Endothelial cell of umbilical vein (primary cell): Measurements from ENCODE around the gene MAN1A2. TPM values are rescaled to one million over a fixed set of nuclear protein-coding genes. Genes with fewer than 3 reads are reported as not detected.
"Not testable (repeated sequence)": the region's sequence is repeated elsewhere in the genome, so short reads cannot be mapped to it uniquely, and the experiment has no call there.

Experiments
- BruUV-seq: library from RNA; stranded (reverse); fragments of 400-500 nt; replicated peaks from 2 replicates; lab custom pipeline; 2021; lab: Mats Ljungman, UMichigan
- CTCF ChIA-PET: fragments of 300-600, 350-600 bp; sonication (Branson Sonifier 250); formaldehyde crosslinking; loops from one replicate; lab custom pipeline; 2021; ENCODE audit warnings: antibody characterized with exemption, inconsistent platforms; lab: Charles Lee
- POLR2A ChIA-PET: fragments of 300-600, 350-600 bp; sonication (Branson Sonifier 250); formaldehyde crosslinking; loops from one replicate; lab custom pipeline; 2021; ENCODE audit warnings: antibody characterized with exemption, inconsistent platforms; lab: Charles Lee
- DNase-seq: peaks from one replicate; pipeline ENCODE4 v3.0.0-alpha.2; 2011; ENCODE audit warnings: low read depth, low spot score
- FAIRE-seq: peaks from 2 replicates; lab custom pipeline; 2011; peaks lifted over from hg19 to GRCh38; lab: Jason Lieb, UNC
- H2AFZ ChIP-seq: 2 replicates; pipeline ENCODE4 v1.6.0; 2012; ENCODE audit warnings: low read depth, low read length, control low read depth, inconsistent platforms
- H3K27ac ChIP-seq: 2 replicates; pipeline ENCODE4 v1.5.1; 2011; ENCODE audit warnings: low read depth, mild to moderate bottlenecking, control low read depth, low read length, moderate library complexity; ENCODE audit not compliant: insufficient read depth
- H3K27me3 ChIP-seq, 2 experiments: 2 replicates each; pipeline versions ENCODE4 v1.6.0 to v1.6.1; 2011; ENCODE audit warnings: low read length in 2 of 2, mixed read lengths in 1 of 2; ENCODE audit not compliant: control insufficient read depth in 2 of 2, insufficient read depth in 2 of 2
- H3K36me3 ChIP-seq, 2 experiments: 2 replicates in 1 of 2; 3 replicates in 1 of 2; pipeline ENCODE4 v1.5.1; 2011; ENCODE audit warnings: low read length in 2 of 2, mild to moderate bottlenecking in 1 of 2, moderate library complexity in 1 of 2; ENCODE audit not compliant: control insufficient read depth in 2 of 2, insufficient read depth in 2 of 2; ENCODE audit errors: extremely low read depth in 1 of 2
- H3K4me1 ChIP-seq: 3 replicates; pipeline ENCODE4 v1.5.1; 2011; ENCODE audit warnings: mild to moderate bottlenecking, low read length; ENCODE audit not compliant: control insufficient read depth, insufficient read depth; ENCODE audit errors: extremely low read depth
- H3K4me2 ChIP-seq: 2 replicates; pipeline ENCODE4 v1.6.1; 2011; ENCODE audit warnings: low read length, control low read depth, mixed read lengths; ENCODE audit not compliant: insufficient read depth
- H3K4me3 ChIP-seq, 3 experiments: fragments of 200-600 bp in 1 of 3; sonication (generic), shearing (Covaris generic) in 1 of 3; replicated peaks in 1 of 3; 2 replicates each; pipeline ENCODE4 v1.5.1; 2011 to 2016; ENCODE audit warnings: control low read depth in 3 of 3, low read length in 3 of 3, mild to moderate bottlenecking in 2 of 3, inconsistent platforms in 1 of 3, low read depth in 1 of 3, moderate library complexity in 1 of 3; ENCODE audit not compliant: insufficient read depth in 1 of 3
- H3K79me2 ChIP-seq: 2 replicates; pipeline ENCODE4 v1.6.0; 2012; ENCODE audit warnings: low read length, inconsistent platforms; ENCODE audit not compliant: control insufficient read depth, insufficient read depth
- H3K9ac ChIP-seq: replicated peaks from 2 replicates; pipeline ENCODE3; 2011; ENCODE audit warnings: low read length, control low read depth; ENCODE audit not compliant: insufficient read depth; ENCODE audit errors: extremely low read depth
- H3K9me1 ChIP-seq: replicated peaks from 3 replicates; pipeline ENCODE4 v1.6.0; 2011; ENCODE audit warnings: mild to moderate bottlenecking, low read length; ENCODE audit not compliant: control insufficient read depth, insufficient read depth; ENCODE audit errors: extremely low read depth
- H3K9me3 ChIP-seq: replicated peaks from 2 replicates; pipeline ENCODE4 v1.5.1; 2012; ENCODE audit warnings: low read length, inconsistent platforms; ENCODE audit not compliant: control insufficient read depth, insufficient read depth
- H4K20me1 ChIP-seq: replicated peaks from 2 replicates; pipeline ENCODE3; 2011; ENCODE audit warnings: mild to moderate bottlenecking, low read length; ENCODE audit not compliant: control insufficient read depth, insufficient read depth; ENCODE audit errors: extremely low read depth
- CTCF ChIP-seq, 2 donors: IDR thresholded peaks; 1 replicate in 1 of 2; 2 replicates in 1 of 2; pipeline ENCODE4 v1.5.1; 2011; ENCODE audit warnings: low read length in 2 of 2, mild to moderate bottlenecking in 2 of 2, moderate library complexity in 2 of 2, control low read depth in 1 of 2, inconsistent platforms in 1 of 2, low read depth in 1 of 2; ENCODE audit not compliant: insufficient read depth in 1 of 2; ENCODE audit errors: extremely low read depth in 1 of 2
- EZH2 ChIP-seq: IDR thresholded peaks from 2 replicates; pipeline ENCODE4 v1.6.1; 2012; ENCODE audit warnings: borderline replicate concordance, low read depth, mild to moderate bottlenecking, moderate library complexity, low read length, inconsistent platforms; ENCODE audit not compliant: severe bottlenecking
- FOS ChIP-seq: IDR thresholded peaks from 2 replicates; pipeline ENCODE4 v1.6.1; 2011; ENCODE audit warnings: mild to moderate bottlenecking, low read length, moderate library complexity, borderline replicate concordance; ENCODE audit not compliant: insufficient read depth
- GATA2 ChIP-seq: IDR thresholded peaks from 2 replicates; pipeline ENCODE4 v1.7.0; 2011; ENCODE audit warnings: low read depth, mild to moderate bottlenecking, moderate library complexity, mixed read lengths, low read length; ENCODE audit not compliant: insufficient read length, insufficient read depth
- JUN ChIP-seq: IDR thresholded peaks from 2 replicates; pipeline ENCODE4 v1.6.1; 2011; ENCODE audit warnings: borderline replicate concordance, low read depth; ENCODE audit not compliant: insufficient read length, insufficient read depth
- MYC ChIP-seq: IDR thresholded peaks from one replicate; pipeline ENCODE4 v1.6.1; 2011; ENCODE audit warnings: mild to moderate bottlenecking, low read depth, low read length
- POLR2A ChIP-seq: IDR thresholded peaks from 2 replicates; pipeline ENCODE4 v1.6.1; 2012; ENCODE audit warnings: low read depth, mild to moderate bottlenecking, control low read depth, low read length
- POLR2AphosphoS5 ChIP-seq: IDR thresholded peaks from 2 replicates; pipeline ENCODE4 v1.6.1; 2012; ENCODE audit warnings: low read depth, mild to moderate bottlenecking, control low read depth, low read length, moderate library complexity; ENCODE audit not compliant: insufficient read depth
- dilution Hi-C: fragments of 300-500 bp; cut with MboI; formaldehyde crosslinking; loops from one replicate; pipeline ENCODE4 v1.15.0; 2019; ENCODE audit warnings: low sequenced_read_pairs; ENCODE audit not compliant: extremely low pct_ligation_motif_present
- intact Hi-C: fragments of 100-400 bp; cut with micrococcal nuclease; formaldehyde crosslinking; loops from one replicate; pipeline ENCODE4 v1.10.0; 2022
- polyA plus RNA-seq, 4 experiments: library from polyadenylated mRNA; depleted of rRNA in 3 of 4; stranded (reverse) in 3 of 4; unstranded in 1 of 4; fragments of >200 nt; gene quantifications; 2 replicates each; pipeline versions ENCODE4 v1.2.1 to v1.2.3, GENCODE V29; 2011 to 2012; ENCODE audit warnings: missing spikeins in 1 of 4
- total RNA-seq: library from RNA; stranded (reverse); gene quantifications from 2 replicates; pipeline ENCODE4 v1.2.3, GENCODE V29; 2021
- TF ChIP-seq, protein P1 (sequence below): IDR thresholded peaks from 2 replicates; pipeline ENCODE4 v1.6.1; 2011; ENCODE audit not compliant: insufficient read depth, insufficient read length

Gene MAN1A2
- total and polyA plus RNA-seq, 2 donors (not counting 3 experiments of a cell fraction or from before 2014, with no cell fraction given): 13.5 to 36.2 TPM

DNA sequence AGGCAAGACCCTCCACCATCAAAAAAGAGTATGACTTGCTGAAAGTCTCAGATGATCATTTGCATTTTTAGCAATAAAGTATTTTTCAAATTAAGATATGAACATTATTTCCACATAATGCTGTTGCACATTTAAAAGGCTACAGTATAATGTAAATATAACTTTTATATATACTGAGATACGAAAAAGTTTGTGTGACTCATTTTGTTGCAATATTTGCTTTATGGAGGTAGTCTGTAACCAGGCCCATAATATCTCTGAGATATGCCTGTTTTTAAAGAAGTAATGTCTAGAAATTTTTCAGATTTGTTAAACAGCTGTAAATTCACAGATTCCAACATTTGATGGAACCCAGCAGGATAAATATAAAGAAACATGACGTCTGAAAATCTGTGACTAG lies 86.7 kb downstream of the MAN1A2 start:
- TF ChIP-seq JUN: no peak
- TF ChIP-seq MYC: no peak
- no peak for TF ChIP-seq EZH2
- TF ChIP-seq, protein P1, sequence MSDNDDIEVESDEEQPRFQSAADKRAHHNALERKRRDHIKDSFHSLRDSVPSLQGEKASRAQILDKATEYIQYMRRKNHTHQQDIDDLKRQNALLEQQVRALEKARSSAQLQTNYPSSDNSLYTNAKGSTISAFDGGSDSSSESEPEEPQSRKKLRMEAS: no peak
- TF ChIP-seq FOS: no peak
- TF ChIP-seq POLR2AphosphoS5: no peak
- no peak for TF ChIP-seq GATA2
- TF ChIP-seq POLR2A: no peak
- no peak for TF ChIP-seq CTCF (IDR thresholded peaks at IDR 0.05; ENCODE audit: extremely low read depth in 1 of 2, insufficient read depth in 1 of 2, low read depth in 1 of 2, low read length in 2 of 2)
- peaks cover 5% of the 10 kb centered on the region for H3K4me1 ChIP-seq
- no peak overlapping the region for H3K4me2 ChIP-seq
- intact Hi-C loops: loop anchor here (5.0 kb wide), 1 partner anchor 37 kb away; no protein-coding TSS in a partner anchor
- no peak overlapping the region for H2AFZ ChIP-seq
- H3K27me3 ChIP-seq: no peaks in the 10 kb centered on the region
- H3K79me2 ChIP-seq: no peaks in the 10 kb centered on the region
- ChIA-PET POLR2A (no interaction called here), CTCF (no interaction called here)
- FAIRE-seq (no peak), DNase-seq (no peak)
- no peaks in the 10 kb centered on the region for H3K9me3 ChIP-seq
- H4K20me1 ChIP-seq: no peaks in the 10 kb centered on the region
- no TSS peak for BruUV-seq
- H3K27ac ChIP-seq: no peak overlapping the region
- no peak overlapping the region for H3K4me3 ChIP-seq
- H3K9me1 ChIP-seq: no peaks in the 10 kb centered on the region
- H3K9ac ChIP-seq: no peak overlapping the region
- H3K36me3 ChIP-seq: no peaks in the 10 kb centered on the region
- dilution Hi-C loops: no loop called here

- DNase-seq, intact Hi-C loops, H3K9ac ChIP-seq, POLR2A ChIA-PET, H3K9me1 ChIP-seq, H3K4me2 ChIP-seq, BruUV-seq, H3K79me2 ChIP-seq, H3K27me3 ChIP-seq, H3K27ac ChIP-seq, H3K36me3 ChIP-seq, H2AFZ ChIP-seq, H3K4me3 ChIP-seq, FAIRE-seq, H3K9me3 ChIP-seq, H4K20me1 ChIP-seq, dilution Hi-C loops, H3K4me1 ChIP-seq: not testable (repeated sequence)
- CTCF ChIA-PET: interaction anchor here (1.0 kb wide), 1 partner anchor 9 kb away, joined by 3 read pairs; no protein-coding TSS in a partner anchor
Observed at GRCh38 chr1:117458410-117458809, 91.2 kb downstream of the MAN1A2 start.
